Activated gamma-delta T cell (primary cell): Measurements from ENCODE around the gene TPP2.

Experiments
- DNase-seq: peaks from one replicate; lab custom pipeline; 2025; lab: John Stamatoyannopoulos, UW

Gene TPP2

GRCh38 chr13:102694937-102695336, 98.2 kb downstream of the TPP2 start, which contains the start of gene METTL21C:
Gene METTL21C, minus strand, starts transcription at chr13:102695044. Its CDS starts 546 bp downstream, at chr13:102694498.
- no peak for DNase-seq

- no peak for DNase-seq
These were observed 99.7 kb downstream of the TPP2 start for GRCh38 chr13:102696465-102696864.

- DNase-seq: no peak
These were observed 100.5 kb downstream of the TPP2 start for GRCh38 chr13:102697264-102697663.

- no peak for DNase-seq
These were observed 101.3 kb downstream of the TPP2 start for GRCh38 chr13:102697929-102698648.

GRCh38 chr13:102698649-102698980, 101.8 kb downstream of the TPP2 start:
- DNase-seq: no peak

- DNase-seq: no peak
These were observed 102.7 kb downstream of the TPP2 start for GRCh38 chr13:102699504-102699903.

GRCh38 chr13:102700088-102701031, 103.6 kb downstream of the TPP2 start:
- no peak for DNase-seq

GRCh38 chr13:102701331-102701730, 104.5 kb downstream of the TPP2 start:
- DNase-seq: no peak

GRCh38 chr13:102702965-102703725, 106.4 kb downstream of the TPP2 start:
- no peak for DNase-seq

- no peak for DNase-seq
These were observed 106.9 kb downstream of the TPP2 start for GRCh38 chr13:102703726-102704035.

- no peak for DNase-seq
These were observed 107.7 kb downstream of the TPP2 start for GRCh38 chr13:102704238-102705058.

- DNase-seq: no peak
These were observed 110.7 kb downstream of the TPP2 start for GRCh38 chr13:102707467-102707866.

- DNase-seq: no peak
These were observed 111.4 kb downstream of the TPP2 start for GRCh38 chr13:102708211-102708610.

- DNase-seq: no peak
These were observed 112.2 kb downstream of the TPP2 start for GRCh38 chr13:102708991-102709390.

- DNase-seq: no peak
These were observed 112.8 kb downstream of the TPP2 start for GRCh38 chr13:102709536-102709935.

GRCh38 chr13:102710261-102710679, 113.5 kb downstream of the TPP2 start:
- no peak for DNase-seq

GRCh38 chr13:102715447-102715846, 118.7 kb downstream of the TPP2 start:
- DNase-seq: no peak

- DNase-seq: no peak
These were observed 122.0 kb downstream of the TPP2 start for GRCh38 chr13:102718746-102719145.

GRCh38 chr13:102721800-102722231, 125.0 kb downstream of the TPP2 start:
- DNase-seq: no peak

GRCh38 chr13:102724923-102725322, 128.1 kb downstream of the TPP2 start:
- no peak for DNase-seq

- DNase-seq: no peak
These were observed 129.6 kb downstream of the TPP2 start for GRCh38 chr13:102726430-102726829.
